Measurements from ENCODE around the gene DENND1A. TPM values are rescaled to one million over a fixed set of nuclear protein-coding genes. Genes with fewer than 3 reads are reported as not detected.

DENND1A gene
- total and polyA plus RNA-seq, 2 of the 13 experiments (the other 11 are each of a cell fraction or from before 2014, with no cell fraction given): 14.8 to 30.1 TPM

GRCh38 chr9:123772967-123773366 lies 157.0 kb downstream of the DENND1A start:
- H3K4me3 ChIP-seq (replicated peaks in 1 of 3; ENCODE audit: insufficient read depth in 1 of 3, low read depth in 2 of 3, low read length in 3 of 3): no peak overlapping the region
- DNase-seq (ENCODE audit: low spot score): no peak
- no peak overlapping the region for H2AFZ ChIP-seq (ENCODE audit: low read length)
- 100% methylated on average over 1 of the region's 1 CpG for WGBS (ENCODE audit: low lambda C conversion rate)
- H3K9ac ChIP-seq (ENCODE audit: insufficient read depth, low read depth, low read length): no peak overlapping the region
- no peak for ATAC-seq
- no TSS peak for BruUV-seq (replicated peaks)
- no peak for FAIRE-seq
- H3K4me1 ChIP-seq (ENCODE audit: insufficient read depth, low read length): peaks cover 10% of the 10 kb centered on the region
- H3K79me2 ChIP-seq (ENCODE audit: insufficient read depth, low read length): no peaks in the 10 kb centered on the region
- intact Hi-C loops (cut with micrococcal nuclease; ENCODE audit: unreplicated experiment): no loop called here
- H3K27me3 ChIP-seq (ENCODE audit: control insufficient read depth in 1 of 2, insufficient read depth in 2 of 2, low read length in 2 of 2): no peaks in the 10 kb centered on the region
- CTCF ChIA-PET (ENCODE audit: low intra/inter-chr PET ratio, low total read pairs): no interaction called here
- H3K9me3 ChIP-seq (ENCODE audit: low read length): no peaks in the 10 kb centered on the region
- TF ChIP-seq CSRNP2 (CRISPR knock-in tag; conservative IDR thresholded peaks at IDR 0.05; ENCODE audit: low read depth) (no peak), NPAS2 (CRISPR knock-in tag; IDR thresholded peaks at IDR 0.05; ENCODE audit: borderline replicate concordance) (no peak), KDM3A (CRISPR knock-in tag; IDR thresholded peaks at IDR 0.05; ENCODE audit: low read depth) (no peak), BORCS8-MEF2B (CRISPR knock-in tag; IDR thresholded peaks at IDR 0.05) (no peak), ZMYM2 (CRISPR knock-in tag; IDR thresholded peaks at IDR 0.05) (no peak), MAFK (conservative IDR thresholded peaks at IDR 0.05 in 1 of 2, IDR thresholded peaks at IDR 0.05 in 1 of 2; ENCODE audit: low read length in 2 of 2) (no peak), E2F2 (CRISPR knock-in tag; IDR thresholded peaks at IDR 0.05; ENCODE audit: borderline replicate concordance) (no peak), ZNF570 (CRISPR knock-in tag; IDR thresholded peaks at IDR 0.05; ENCODE audit: borderline replicate concordance) (no peak), ZNF326 (CRISPR knock-in tag; IDR thresholded peaks at IDR 0.05; ENCODE audit: borderline replicate concordance) (no peak), ZNF431 (CRISPR knock-in tag; IDR thresholded peaks at IDR 0.05; ENCODE audit: borderline replicate concordance, low read depth) (no peak), JDP2 (CRISPR knock-in tag; IDR thresholded peaks at IDR 0.05; ENCODE audit: borderline replicate concordance) (no peak), ZIK1 (CRISPR knock-in tag; IDR thresholded peaks at IDR 0.05; ENCODE audit: borderline replicate concordance, low read depth) (no peak), ZBTB20 (CRISPR knock-in tag; IDR thresholded peaks at IDR 0.05; ENCODE audit: borderline replicate concordance, low read depth) (no peak)
- in situ Hi-C loops (cut with HindIII; ENCODE audit: extremely low pct_ligation_motif_present, low pct_unique_long_range_greater_than_20kb): no loop called here
- H4K20me1 ChIP-seq (ENCODE audit: insufficient read depth, low read length): no peaks in the 10 kb centered on the region; the same call in 1 of the 2 replicates
- no peak overlapping the region for H3K4me2 ChIP-seq (ENCODE audit: low read depth, low read length)
- peaks cover 0 to 1% of the 10 kb centered on the region in 2 experiments; a peak in 2 of 5 replicates for H3K36me3 ChIP-seq (replicated peaks in 1 of 2; ENCODE audit: control insufficient read depth in 1 of 2, insufficient read depth in 2 of 2, low read length in 2 of 2)
- H3K27ac ChIP-seq (ENCODE audit: extremely low read length, insufficient read depth, low read length): no peak overlapping the region
- POLR2A ChIA-PET: no interaction called here
